ENCODE results near the gene LILRB5. TPM values are rescaled to one million over a fixed set of nuclear protein-coding genes. Genes with fewer than 3 reads are reported as not detected.

The LILRB5 gene
- total RNA-seq: not detected in 2 replicates

DNA sequence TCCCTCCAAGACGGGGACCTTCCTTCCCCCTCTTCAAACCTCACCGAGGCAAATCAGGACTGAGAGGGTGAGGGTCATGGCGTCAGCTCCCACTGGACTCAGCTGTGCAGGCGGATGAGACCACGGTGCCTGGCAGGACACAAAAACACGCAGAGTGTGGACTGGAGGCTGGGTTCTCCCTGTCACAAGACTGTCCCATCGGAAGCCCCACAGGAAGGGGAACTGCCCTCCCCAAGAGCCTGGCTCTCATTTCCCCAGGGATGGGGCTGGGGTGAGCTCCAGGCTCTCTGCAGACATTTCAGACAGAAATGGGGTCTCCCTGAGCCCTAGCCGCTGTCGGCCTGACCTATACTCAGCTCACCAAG is at the start of gene LILRB5:
LILRB5 (minus strand) TSS at position 158 of the 365 bp plus-strand sequence; CDS start at position 78, 80 bp downstream.

DNA sequence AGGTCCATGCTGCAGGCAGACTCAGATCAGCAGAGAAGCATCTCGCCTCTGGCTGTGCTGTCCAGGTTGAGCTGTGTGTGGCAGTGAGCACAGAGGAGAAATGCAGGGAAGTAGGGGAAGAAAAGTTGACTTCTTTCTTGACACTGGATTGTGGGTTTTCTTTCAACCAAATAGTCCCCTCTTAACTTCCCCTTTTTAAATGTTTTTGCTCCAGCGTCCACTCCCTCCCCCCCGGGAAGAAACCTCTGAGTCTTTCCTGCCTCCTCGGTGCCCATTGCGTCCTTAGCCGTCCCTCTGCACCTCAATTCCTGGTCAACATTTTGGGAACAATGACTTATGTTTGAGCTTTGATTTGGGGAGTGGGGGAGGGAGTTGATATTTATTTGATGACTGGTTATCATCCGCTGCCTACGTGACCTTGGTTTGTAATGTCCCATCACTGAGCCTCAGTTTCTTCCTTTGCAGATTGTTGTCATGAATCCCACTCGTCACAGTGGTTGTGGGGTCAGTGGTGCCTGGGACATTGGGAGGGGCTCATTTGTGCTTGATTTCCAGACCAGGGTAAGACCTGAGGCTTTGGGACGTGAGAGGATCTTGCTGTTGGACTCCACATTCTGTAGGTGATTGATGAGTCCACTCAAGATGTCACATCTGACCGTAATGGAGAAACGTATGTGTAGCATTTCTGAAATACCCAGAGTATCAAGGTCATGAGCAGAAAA is 24.1 kb upstream of the LILRB5 start, which contains the start of gene LILRB2:
LILRB2 (minus strand) TSS at position 104 of the 722 bp plus-strand sequence. CDS start 614 bp downstream, outside the sequence.

DNA sequence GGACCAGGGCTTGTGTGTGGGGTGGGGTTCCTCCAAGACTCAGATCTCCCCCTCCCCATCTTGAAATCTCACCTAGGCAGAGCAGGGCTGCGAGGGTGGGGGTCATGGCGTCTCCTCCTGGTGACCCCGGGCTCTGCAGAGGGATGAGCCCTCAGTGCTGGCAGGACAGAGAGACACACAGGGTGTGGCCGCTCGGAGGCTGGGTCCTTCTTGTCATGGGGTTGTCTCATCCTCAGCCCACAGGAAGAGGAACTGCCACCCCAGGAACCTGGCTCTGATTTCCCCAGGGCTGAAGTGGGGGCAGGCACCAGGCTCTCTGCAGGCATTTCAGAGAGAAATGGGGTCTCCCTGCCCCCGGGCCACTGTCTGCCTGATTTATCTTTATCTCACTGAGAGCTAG is 14.4 kb downstream of the LILRB5 start, which contains the start of gene LILRA6:
LILRA6 (minus strand) TSS at position 145 of the 400 bp plus-strand sequence.

DNA sequence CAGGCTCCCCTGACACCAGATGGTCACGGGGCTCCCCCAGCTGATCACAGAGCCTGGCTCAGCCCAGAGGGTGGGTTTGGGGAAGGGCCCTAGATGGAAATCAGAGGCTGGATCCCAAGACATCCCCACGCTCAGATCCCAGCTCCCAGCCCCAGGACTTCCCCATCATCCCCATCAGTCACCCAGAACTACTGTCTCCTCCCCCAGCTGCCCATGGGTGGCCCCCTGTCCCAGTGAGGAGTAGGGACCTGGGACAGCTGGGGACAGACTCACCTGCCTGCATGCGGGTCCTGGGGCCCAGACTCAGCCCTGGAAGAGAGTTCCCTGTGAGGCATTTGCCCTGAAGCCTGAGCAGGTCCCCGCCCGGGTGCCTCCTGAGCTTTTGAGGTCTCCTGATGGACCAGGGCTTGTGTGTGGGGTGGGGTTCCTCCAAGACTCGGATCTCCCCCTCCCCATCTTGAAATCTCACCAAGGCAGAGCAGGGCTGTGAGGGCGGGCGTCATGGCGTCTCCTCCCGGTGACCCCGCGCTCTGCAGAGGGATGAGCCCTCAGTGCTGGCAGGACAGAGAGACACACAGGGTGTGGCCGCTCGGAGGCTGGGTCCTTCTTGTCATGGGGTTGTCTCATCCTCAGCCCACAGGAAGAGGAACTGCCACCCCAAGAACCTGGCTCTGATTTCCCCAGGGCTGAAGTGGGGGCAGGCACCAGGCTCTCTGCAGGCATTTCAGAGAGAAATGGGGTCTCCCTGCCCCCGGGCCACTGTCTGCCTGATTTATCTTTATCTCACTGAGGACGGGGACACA is 34.4 kb downstream of the LILRB5 start, which contains the start of gene LILRB3:
LILRB3 (minus strand) TSS at position 534 of the 803 bp plus-strand sequence; CDS start at position 503, 31 bp downstream.

Other genes starting within 250 kb of the LILRB5 start
- not detected in 2 replicates for gene VSTM1, start 193.4 kb downstream of the LILRB5 start, total RNA-seq
- gene TARM1, start 175.9 kb downstream of the LILRB5 start, total RNA-seq: not detected in 2 replicates
- gene OSCAR, start 156.5 kb downstream of the LILRB5 start, total RNA-seq: not detected in 2 replicates
- 10.0 and 15.7 TPM in 2 replicates for gene NDUFA3, start 154.4 kb downstream of the LILRB5 start, total RNA-seq
- 25.4 and 32.9 TPM in 2 replicates for gene TFPT, start 141.6 kb downstream of the LILRB5 start, total RNA-seq
- gene PRPF31, start 141.5 kb downstream of the LILRB5 start, total RNA-seq: 67.8 and 80.6 TPM in 2 replicates
- 7.0 and 26.7 TPM in 2 replicates for gene CNOT3, start 119.5 kb downstream of the LILRB5 start, total RNA-seq
- gene LENG1, start 97.6 kb downstream of the LILRB5 start, total RNA-seq: 5.8 and 6.4 TPM in 2 replicates
- under 0.01 and 0.19 TPM in 2 replicates for gene TMC4, start 84.1 kb downstream of the LILRB5 start, total RNA-seq
- 31.6 and 32.2 TPM in 2 replicates for gene MBOAT7, start 67.7 kb downstream of the LILRB5 start, total RNA-seq
- gene TSEN34, start 66.0 kb downstream of the LILRB5 start, total RNA-seq: 25.9 and 35.8 TPM in 2 replicates
- gene RPS9, start 56.4 kb downstream of the LILRB5 start, total RNA-seq: 2,062 and 3,264 TPM in 2 replicates
- not detected in 2 replicates for gene LILRB3, start 34.3 kb downstream of the LILRB5 start, total RNA-seq
- gene LILRA6, start 14.5 kb downstream of the LILRB5 start, total RNA-seq: not detected in 2 replicates
- not detected in 2 replicates for gene LILRB2, start 23.8 kb upstream of the LILRB5 start, total RNA-seq
- gene LILRA5, start 55.9 kb upstream of the LILRB5 start, total RNA-seq: not detected in 2 replicates
- not detected in 2 replicates for gene LILRA4, start 81.9 kb upstream of the LILRB5 start, total RNA-seq
- gene LAIR1, start 107.7 kb upstream of the LILRB5 start, total RNA-seq: not detected in 2 replicates
- gene TTYH1, start 158.2 kb upstream of the LILRB5 start, total RNA-seq: not detected in 2 replicates
- gene LENG8, start 191.9 kb upstream of the LILRB5 start, total RNA-seq: 24.9 and 54.1 TPM in 2 replicates
- 4.8 and 4.9 TPM in 2 replicates for gene LENG9, start 206.5 kb upstream of the LILRB5 start, total RNA-seq
- 53.5 and 74.6 TPM in 2 replicates for gene CDC42EP5, start 216.0 kb upstream of the LILRB5 start, total RNA-seq
- gene LAIR2, start 245.6 kb upstream of the LILRB5 start, total RNA-seq: not detected in 2 replicates